Stimulated activated CD8-positive, alpha-beta memory T cell treated with anti-CD3 and anti-CD28 coated beads, Interleukin-4, amount 100 ng/mL, for 48 hours (primary cell): ENCODE data around the gene TP53I11.

ENCODE experiments used
- DNase-seq: peaks from one replicate; pipeline ENCODE4 v3.0.0-alpha.2; 2020

TP53I11 gene, protein sequence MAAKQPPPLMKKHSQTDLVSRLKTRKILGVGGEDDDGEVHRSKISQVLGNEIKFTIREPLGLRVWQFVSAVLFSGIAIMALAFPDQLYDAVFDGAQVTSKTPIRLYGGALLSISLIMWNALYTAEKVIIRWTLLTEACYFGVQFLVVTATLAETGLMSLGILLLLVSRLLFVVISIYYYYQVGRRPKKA

DNA sequence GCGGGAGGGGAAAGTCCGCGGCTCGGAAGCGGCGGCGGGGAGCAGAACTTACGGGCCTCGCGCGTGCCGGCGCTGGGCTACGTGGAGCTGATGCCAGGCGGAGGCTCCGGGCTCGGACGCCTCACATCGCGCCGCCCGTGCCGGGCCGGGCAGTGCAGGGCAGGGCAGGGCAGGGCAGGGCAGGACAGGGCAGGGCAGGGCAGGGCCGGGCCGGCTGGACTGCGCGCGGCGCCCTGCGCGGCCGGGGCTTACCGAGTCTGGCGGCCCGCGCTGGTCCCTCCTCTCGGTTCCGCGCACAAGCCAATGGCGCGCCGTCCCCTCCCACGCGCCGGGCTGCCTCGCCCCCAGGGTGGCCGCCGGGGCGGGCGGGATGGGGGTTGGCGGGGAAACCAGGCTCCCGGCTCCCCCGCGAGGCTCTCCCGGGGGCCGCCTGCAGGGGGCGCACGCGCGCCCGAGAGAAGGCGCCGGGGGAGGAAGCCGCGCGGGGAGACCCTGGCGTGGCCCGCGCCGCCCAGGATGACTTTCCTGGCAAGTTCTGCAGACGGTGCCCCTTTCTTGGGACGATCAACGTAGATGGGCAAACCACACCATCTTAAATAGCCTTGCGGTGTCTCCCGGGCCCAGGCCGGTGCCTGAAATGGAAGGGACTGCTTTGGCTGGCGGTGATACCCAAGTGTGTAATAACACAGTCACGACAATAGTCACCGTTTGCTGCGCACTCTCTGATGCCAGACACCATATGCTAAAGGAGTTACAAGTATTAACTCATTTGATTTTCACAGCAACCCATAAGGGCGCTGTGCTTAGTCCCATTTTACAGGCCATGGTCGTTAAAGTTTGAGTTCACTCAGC is at the start of gene TP53I11:
Gene TP53I11 (minus strand): TSS at position 259 of the 852 bp plus-strand sequence. CDS start 12,548 bp downstream, outside the sequence.
- peak; percentile 80 for DNase-seq

DNA sequence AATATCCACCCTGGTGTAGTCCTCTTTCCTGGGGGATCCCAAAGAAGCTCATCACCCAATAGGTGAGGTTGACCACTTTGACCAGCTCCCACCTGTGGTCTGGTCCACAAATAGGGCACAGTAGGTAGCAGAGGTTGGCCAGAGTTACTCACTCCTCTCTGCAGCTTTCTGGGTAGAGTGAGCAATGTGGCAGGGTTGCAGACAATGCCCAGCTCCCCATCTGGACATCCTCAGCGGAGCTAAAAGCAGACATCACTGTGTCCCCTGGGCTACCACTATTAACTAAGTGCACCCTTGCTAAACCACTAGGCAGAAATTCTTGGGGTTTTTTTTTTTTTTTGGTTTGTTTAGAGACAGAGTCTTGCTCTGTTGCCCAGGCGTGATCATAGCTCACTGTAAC is 48.4 kb upstream of the TP53I11 start:
- no peak for DNase-seq

DNA sequence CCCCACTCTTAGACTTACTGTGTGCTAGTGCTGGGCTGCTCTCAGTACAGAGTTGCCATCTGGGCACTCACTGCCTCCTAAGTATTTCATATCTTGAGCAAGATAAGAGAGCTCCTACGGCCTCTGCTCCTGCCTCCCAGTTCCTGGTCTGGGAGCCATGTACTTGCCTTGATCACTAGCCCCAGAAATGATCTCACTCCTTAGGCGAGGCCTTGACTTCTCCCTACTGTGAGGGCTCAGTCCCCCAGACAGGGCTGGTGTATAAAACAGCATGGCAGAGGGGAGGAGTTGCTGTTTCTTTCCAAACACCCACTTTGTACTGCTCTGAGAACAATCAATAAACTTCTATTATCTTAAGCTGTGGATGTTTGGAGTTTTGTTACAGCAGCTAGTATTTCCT is 47.4 kb upstream of the TP53I11 start:
- DNase-seq, result no peak

DNA sequence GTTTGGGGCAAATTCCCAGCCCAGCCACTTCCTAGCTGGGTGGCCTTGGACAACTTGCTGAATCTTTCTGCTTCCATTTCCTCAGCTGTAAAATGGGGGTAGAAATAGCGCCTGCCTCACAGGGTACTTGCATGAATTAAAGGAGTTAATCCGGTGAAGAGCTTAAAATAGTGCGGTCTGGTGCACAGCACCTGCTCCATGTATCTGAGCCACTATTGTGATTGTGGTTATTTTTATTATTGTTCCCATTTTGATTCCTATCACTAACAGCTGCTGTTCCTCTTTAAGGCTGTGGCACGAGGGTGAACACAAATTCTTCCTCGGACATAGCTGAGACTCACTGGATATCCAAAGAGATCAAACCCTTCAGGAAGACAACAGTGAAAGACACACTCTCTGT is 46.9 kb upstream of the TP53I11 start:
- no peak for DNase-seq

DNA sequence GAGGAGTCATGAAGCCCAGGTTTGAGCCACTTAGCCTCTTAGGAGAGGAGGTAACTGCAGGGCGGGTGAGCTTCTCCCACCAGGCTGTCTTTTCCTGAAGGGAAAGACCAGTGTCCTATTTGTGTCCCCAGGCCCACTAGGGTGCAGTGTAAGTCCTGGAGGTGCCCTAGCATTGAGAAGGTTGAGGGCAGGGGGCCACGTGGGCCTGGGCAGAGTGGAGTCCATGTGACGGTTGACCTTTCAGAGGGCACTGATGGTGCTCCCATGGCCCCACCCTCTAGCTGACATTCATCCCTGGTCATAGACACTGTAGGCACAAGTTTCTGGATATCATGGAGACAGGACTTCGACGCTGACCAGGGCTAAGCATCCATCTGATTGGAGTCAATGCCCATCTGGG is 44.1 kb upstream of the TP53I11 start:
- DNase-seq, result no peak

DNA sequence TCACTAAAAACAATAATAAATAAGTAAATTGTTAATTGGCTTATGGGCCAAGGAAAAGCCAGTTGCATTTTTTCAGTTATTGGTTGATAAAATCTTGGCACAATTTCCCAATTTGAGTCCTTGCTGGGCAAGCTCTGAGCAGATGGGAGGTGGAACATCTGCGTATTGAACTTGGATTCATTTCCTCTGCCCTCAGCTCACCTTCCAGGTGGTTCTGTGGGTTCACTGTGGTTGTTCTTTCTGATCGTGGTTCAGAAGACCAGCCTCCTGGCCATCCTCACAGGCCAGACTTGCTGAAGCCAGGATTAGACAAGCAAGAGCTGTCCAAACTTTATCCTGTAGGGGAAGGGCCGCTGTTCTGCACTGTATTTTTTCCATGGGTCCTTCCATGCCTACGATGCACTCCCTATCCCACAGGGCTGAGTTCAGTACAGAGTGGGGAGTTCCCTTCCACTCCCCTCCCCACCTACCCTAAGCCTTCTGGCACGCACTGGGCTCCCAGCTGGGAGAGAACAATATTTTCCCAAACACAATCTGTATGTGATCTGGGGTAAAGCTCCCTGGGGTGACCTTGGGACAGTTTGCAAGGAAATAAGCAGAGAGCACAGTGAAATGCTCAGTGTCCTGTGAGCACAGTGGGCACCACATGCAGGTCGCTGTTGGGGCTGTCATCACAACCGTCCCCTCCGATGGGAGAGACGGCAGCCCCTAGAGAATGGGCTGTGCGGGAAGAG is 43.5 kb upstream of the TP53I11 start:
- no peak for DNase-seq

DNA sequence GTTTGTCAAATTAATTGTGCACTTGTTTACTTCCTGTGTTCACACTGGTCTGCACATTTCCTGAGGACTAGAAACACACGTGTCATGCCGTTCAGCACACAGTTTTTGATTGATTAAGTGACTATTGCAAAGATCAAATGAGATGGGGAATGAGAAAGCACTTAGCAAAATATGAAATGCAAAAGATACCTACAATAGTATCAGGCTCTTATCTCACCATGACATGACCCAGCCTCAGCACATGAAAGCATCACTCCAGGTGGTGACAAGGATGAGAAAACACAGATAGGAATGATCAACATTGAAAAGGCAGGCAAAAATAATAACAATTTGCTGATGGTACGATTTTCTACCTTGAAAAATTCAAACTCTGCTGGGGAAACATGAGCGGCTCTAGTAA is 42.1 kb upstream of the TP53I11 start:
- no peak for DNase-seq

DNA sequence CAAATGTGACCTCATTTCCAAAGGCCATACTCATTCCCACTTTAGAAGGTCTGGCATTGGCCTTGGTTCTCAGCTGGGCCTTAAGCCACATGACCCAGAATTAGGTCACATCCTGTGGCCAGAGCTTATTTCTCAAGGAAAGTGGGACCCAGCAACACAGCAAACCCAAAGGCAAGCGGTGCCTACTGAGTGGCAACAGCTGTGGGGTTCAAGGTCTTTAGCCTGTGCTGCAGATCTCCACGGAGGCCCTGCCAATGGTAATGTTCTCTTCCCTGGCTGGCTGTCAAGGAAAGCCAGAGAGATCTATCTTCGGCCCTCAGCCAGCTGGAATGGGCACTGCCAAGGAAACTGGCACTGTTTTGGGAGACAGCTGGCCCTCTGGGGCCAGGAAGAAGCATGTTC is 41.5 kb upstream of the TP53I11 start:
- no peak for DNase-seq

DNA sequence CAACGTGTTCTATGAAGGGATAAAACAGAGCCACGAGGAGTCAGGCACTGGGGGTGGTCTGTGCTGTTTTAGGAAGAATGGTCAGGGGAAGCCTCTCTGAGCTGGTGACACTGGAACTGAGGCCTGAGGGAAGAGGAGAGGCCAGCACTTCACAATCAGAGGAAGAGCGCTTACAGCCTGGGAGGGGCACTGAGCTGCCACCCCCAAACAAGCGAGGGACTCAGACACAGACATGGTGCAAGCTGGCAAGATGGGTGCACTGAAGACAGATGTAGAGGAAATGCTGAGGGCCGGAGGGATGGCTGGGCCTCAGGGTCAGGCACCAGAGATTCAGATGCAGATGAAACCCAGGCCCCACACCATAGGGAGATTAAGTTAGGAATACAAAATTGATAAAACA is 40.0 kb upstream of the TP53I11 start:
- no peak for DNase-seq

DNA sequence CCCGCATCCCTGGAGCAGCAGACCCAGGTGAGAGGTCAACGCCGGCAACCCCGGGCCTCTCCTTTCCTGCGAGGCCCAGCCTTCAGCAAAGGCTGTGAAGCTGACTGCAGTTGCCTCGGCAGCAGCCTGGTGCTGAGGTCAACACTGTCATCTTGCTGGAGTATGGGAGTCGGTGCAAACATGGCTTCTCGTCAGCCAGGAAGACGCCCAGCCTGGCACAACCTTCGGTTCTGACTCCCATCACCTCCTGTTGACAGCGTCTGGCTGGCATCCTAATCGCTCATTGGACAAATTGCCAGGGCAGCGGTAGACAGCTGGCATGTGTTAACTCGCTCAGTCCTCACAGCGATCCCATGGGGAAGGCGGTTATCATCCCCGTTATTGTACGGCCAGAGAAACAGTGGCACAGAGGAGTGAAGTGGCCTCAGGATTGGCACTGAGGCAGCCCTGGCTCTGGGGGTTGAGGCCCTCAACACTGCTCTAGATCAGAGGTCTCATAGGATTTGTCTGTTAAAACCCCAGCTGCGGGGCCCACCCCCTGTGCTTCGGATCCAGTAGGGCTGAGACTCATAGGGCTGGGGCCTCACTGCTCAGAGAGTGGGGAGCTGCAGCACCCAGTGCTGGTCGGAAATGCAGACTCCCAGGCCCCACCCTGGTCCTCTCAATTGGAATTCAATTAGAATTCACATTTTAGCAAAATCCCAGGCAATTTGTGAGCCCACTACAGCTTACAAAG is 39.3 kb upstream of the TP53I11 start:
- DNase-seq, result no peak

DNA sequence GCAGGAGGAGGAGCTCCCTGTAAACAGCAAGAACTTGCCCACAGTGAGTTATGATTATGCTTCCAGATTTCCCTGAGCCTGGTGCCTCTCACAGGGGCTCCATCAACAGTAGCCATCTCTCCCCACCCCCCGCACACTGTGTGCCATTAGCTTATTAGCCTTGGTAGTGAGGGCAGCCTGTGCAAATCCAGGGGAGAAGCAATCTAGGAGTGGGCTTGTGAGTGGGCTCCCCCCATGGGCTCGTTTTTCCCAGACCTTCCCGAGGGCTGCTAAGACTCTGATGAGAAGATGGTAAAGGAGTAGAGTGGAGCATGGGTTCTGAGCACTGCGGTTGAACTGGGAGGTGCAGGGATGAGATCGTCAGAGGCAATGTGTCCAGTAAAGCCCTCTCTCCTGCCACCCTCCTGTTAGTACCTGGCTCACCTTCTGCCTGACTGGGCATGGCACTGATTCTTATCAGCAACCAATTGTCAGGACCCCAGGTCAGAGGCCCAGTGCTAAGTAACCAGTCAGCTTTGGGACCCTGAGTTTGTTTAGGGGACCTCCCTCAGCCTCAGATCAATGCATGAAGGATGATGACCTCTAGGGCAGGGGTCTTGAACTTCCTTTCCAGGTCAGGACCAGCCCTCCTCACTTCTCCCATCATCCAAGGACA is 38.4 kb upstream of the TP53I11 start:
- DNase-seq, result no peak

DNA sequence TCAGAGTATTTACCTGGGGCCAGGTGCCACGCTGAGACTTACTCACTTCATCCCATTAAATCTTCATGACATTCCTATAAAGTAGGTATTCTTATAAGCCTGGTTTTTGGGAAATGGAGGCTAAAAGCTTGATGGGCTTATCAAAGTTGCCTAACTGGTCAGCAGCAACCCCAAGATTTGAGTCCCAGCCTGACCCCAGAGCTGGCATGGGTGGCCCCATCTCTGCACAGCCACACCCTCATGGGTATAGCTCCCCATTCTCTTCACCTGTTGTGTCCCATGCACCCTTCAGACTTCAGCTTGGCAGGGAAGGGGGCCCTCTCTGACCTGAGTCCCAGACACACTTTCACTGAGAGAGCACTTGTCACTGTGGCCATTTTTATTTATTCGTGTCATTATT is 37.4 kb upstream of the TP53I11 start:
- no peak for DNase-seq

DNA sequence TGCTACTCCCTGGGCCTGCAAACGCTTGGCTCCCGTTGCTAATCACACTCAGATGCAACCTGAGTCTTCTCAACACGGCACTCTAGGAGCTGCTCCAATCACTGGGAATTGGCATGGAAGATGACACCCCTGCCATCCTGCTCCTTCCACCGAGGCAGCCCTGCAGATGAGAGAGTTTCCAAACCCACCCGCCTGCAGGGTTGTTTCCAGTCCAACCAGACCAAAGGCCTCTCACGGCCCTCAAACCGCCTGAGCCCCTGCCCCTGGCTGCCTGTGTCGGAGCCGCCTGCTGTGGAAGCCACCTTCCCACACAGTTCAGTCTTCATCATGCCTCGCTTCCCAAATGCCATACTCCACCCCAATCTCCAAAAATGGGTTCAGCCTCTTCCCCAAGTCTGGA is 36.8 kb upstream of the TP53I11 start:
- DNase-seq, result no peak

DNA sequence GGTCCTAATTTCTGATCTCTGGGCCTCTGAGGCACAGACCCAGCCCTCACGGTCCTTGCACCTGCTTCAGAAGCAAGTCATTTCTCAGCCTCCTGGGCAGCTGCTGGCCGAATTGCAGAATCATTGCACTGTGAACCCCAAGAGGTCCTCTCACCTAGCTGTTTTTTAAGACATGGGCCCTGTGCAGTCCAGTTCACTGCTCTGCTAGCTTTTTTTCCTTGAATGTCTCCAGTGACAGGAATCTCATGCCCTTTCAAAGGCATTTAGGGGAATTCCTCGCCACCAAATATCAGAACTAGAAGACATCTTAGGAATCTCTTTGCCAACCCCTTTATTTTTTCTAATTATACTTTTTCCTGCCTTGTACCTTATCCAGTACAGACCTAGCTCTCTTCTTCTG is 35.6 kb upstream of the TP53I11 start:
- no peak for DNase-seq

DNA sequence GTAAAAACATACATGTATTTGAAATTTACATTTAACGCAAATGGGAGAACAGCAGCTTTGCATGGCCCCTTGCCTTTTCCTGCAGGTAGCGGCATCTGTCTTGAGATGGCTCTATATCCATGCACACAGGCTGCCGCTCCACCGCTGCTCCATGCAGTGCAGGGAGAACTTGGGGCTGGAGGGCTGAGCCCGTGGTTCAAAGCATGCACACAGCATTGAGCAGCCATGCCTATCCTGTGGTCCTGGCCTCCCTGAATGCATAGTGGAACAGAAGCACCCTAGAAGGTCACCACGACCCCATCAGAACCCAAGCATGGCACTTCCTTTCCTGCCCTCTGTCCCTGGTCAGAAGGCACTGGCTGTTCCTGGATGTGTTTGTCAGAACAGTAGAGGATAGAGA is 35.0 kb upstream of the TP53I11 start:
- no peak for DNase-seq

DNA sequence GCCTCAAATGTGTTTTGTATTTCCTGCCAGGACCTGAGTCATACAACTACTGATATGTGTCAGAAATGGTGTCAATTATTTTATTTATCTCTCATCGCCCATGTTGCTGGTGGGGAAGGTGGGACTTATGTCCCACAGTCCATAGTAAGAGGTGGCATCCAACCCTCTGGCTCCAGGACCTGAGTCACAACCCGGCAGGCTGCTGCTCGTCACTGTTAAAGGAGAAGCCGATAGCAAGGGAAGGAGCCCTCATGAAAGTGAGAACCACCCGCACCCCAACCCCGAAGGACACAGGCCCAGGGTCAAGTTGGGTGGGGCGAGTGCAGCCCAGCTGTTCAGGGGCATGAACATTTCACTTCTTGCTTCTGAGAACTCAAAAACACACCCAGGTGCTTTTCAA is 33.1 kb upstream of the TP53I11 start:
- DNase-seq, result no peak

DNA sequence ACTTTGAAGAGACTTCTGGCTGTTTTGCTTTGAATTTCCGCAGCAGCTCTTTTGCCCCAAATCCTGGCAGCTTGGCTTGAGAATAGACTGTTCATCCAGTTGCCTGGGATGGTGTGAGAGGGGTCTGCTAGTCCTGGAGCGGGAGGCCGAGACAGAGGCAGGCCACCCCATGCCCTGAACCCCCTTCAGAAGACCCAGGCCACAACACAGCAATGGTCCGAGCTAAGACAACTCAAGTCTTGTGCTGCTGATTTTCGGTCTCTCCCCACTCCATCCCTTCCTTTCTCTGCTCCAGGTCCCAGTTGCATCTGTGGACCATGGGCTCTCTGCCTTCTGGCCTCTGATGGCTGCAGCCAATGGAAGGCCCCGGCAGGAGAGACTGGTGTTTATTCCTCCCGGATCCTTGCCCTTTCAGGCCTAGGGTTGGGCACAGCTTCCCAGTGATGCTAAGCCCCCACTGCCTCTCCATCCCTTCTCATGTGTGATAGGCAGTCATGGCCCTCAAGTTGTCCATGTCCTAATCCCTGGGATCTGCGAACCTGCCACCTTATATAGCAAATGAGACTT is 31.9 kb upstream of the TP53I11 start:
- DNase-seq, result no peak

DNA sequence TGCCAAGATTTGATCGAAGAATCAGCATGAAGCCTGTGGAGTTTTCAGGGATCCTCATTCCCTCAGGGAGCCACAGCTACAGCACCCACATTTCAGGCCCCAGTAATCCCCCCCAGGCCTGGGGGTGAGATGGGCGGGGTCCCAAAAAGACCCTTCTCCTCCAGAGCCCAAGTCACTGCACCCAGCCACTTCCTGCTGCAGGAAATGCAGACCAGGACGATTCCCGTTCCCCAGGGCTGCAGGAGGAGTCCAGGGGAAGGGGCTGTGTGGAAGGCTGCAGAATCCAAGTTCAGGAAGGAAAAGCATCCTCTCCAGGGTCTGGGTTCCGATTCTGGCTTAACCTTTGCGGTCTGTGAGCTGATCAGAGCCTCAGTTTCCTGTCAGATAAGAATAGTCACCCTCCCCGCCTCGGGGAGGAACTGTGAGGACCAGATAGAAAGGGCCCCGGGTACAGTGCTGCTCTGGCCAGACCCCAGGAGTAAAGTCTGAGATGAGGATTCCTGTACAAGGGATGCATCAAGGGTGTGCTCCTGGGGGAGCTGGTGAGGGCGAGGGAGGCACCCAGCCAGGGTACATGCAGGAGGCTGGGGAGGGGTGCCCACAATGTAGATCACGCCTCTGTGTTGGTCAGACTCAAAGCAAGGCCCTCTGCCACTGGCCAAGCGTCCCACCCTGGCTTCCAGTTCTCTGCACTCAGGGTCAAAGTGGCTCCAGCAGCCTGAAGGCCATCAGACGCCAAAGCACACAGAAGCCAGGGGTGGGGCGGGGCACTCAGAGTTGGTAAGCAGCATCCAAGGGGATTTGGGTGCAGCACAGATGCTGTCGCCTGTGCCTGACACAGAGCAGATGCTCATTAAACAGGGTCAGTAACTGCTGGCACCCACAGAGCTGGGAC is 30.1 kb upstream of the TP53I11 start:
- DNase-seq, result no peak

DNA sequence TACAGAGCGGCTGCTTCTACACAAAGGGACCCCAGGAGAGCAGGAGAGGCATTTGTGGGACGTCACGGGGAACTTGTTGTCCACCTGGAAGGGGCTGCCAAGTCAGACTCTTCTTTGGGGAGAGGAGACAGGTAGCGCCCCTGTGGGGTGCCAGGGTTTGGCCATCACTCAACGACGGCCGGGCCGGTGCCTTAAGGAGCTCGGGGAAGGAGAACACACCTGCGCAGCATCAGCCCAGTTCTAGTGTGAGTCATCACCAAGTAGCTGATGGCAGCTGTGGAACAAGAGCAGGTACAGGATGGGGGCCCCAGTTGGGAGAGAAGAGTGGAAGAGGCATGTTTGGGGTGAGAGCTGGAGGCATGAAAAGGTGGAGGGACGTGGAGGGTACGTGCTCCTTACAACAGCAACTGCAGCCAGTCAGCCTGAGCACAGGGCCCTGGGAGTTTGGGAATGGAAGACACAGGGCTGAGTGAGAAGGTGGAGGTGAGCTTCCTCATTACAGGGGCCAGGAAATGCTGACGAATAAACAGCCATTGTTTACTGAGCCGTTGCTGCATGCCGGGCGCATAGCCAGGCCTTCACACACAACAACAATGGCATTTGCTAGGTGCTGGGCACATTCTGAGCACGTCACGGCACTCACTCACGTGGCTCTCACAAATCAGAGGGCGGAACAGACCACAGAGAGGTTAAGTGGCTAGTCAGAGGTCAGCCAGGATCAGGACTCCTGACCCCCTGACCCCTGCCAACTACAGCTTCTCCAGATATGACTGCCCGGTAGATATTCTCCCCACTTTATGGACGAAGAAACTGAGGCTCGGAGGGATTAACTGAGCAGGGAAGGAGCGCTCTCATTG is 29.1 kb upstream of the TP53I11 start:
- no peak for DNase-seq

DNA sequence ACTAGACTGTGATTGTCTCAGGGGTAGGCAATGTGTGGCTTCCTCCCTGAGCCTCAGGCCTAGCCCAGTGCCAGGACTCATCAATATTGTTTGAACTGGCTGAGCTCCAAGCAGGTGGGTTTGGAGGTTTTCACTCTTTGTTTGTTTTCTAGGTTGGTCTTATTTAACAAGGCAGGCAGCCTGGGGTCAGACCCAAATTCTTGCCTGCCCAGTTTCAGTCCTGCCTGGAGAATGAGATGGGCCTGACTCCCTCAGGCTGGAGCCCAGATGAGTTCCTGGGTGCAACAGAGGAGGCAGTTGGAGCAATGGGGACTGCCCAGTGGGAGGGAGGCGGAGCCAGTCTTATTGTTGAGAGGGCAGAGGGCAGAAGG is 28.3 kb upstream of the TP53I11 start:
- no peak for DNase-seq
